GM10266 (cell line): Measurements from ENCODE around the gene OR52K2.
"Not testable (repeated sequence)": the region's sequence is repeated elsewhere in the genome, so short reads cannot be mapped to it uniquely, and the experiment has no call there.

Experiments used
- DNase-seq: peaks from one replicate; pipeline ENCODE4 v3.0.0; 2012; ENCODE audit errors: extremely low spot score
- TF ChIP-seq, protein P1 (sequence below): IDR thresholded peaks from 2 replicates; pipeline ENCODE4 v1.5.1; 2012; ENCODE audit warnings: mild to moderate bottlenecking, low read depth; ENCODE audit not compliant: control insufficient read depth, insufficient read depth; ENCODE audit errors: missing control alignments

Gene OR52K2

DNA sequence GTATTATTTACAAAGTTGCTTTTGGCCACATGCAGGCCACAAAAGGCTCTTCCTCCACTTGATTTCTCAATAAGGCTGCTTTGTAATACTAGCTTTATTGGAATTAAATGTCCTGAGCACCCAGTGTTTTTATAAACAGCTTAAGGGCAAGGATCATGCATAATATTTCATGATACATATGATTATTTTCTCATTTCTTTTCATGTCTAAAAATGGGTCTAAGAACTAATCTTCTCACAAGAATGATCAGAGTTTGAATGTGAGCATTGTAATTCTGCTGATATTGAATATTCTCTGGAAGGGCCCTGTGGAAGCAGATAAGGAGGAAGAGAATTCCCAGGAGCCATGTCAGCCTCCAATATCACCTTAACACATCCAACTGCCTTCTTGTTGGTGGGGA lies at the start of gene OR52K2:
Gene OR52K2, plus strand, starts transcription at position 301 of the 400 bp plus-strand sequence. Its CDS starts 45 bp downstream, at position 346.
- DNase-seq = no peak
- TF ChIP-seq, protein P1, sequence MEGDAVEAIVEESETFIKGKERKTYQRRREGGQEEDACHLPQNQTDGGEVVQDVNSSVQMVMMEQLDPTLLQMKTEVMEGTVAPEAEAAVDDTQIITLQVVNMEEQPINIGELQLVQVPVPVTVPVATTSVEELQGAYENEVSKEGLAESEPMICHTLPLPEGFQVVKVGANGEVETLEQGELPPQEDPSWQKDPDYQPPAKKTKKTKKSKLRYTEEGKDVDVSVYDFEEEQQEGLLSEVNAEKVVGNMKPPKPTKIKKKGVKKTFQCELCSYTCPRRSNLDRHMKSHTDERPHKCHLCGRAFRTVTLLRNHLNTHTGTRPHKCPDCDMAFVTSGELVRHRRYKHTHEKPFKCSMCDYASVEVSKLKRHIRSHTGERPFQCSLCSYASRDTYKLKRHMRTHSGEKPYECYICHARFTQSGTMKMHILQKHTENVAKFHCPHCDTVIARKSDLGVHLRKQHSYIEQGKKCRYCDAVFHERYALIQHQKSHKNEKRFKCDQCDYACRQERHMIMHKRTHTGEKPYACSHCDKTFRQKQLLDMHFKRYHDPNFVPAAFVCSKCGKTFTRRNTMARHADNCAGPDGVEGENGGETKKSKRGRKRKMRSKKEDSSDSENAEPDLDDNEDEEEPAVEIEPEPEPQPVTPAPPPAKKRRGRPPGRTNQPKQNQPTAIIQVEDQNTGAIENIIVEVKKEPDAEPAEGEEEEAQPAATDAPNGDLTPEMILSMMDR = no peak

DNA sequence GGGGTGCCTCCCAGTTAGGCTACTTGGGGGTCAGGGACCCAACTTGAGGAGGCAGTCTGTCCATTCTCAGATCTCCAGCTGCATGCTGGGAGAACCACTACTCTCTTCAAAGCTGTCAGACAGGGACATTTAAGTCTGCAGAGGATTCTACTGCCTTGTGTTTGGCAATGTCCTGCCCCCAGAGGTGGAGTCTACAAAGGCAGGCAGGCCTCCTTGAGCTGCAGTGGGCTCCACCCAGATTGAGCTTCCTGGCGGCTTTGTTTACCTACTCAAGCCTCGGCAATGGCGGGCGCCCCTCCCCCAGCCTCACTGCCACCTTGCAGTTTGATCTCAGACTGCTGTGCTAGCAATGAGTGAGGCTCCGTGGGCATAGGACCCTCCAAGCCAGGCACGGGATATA lies 42.9 kb upstream of the OR52K2 start:
- not testable (repeated sequence) for DNase-seq

DNA sequence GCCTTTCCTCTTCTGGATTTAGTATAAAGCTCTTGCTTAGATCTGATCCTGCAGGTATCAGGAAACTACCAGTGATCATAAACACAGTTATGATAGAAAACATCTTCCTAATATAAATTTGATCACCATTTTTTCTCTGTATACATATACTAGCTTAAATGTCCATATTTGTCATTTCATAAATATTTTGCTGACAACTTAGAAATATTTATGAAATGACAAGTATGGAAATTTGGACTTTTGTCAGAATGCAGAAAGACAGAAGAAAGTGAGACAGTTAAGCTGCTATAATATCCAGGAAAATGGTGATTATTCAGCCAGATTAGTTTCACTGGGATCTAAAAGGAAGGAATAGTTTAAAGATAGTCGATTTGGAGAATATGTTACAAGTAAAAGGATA lies 32.8 kb upstream of the OR52K2 start:
- TF ChIP-seq, protein P1 = no peak
- DNase-seq = no peak

DNA sequence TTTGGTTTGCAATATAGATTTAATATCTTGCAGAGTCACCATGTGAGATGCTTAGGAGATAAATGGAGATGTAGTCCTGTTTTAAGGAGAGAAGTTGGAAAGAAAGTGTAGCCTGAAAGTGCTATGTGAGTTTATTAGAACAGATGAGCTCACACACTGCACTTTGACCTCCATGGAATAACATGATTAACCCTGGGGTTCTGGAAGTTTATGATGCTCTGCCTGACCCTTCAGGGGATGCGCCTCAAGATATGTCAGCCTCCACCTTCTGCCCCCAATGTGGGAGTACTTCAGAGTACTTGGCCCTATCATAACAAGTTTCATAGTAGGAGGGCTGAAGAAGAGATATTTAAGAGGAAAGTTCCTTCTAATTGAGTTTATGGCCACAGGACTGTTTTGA lies 32.3 kb upstream of the OR52K2 start:
- DNase-seq = no peak
- TF ChIP-seq, protein P1 = no peak

DNA sequence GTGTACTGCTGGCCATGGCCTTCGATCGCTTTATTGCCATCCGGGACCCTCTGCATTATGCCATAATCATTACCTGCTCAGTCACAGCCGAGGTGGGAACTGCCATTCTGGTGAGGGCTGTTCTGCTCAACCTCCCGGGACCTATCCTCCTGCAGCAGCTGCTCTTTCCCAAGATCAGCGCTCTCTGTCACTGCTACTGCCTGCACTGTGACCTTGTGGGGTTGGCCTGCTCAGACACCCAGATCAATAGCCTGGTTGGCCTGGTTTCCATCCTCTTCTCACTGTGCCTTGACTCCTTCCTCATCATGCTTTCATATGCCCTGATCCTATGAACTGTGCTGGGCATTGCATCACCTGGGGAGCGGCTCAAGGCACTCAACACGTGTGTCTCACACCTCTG lies 30.7 kb upstream of the OR52K2 start:
- no peak for DNase-seq
- TF ChIP-seq, protein P1 = no peak

DNA sequence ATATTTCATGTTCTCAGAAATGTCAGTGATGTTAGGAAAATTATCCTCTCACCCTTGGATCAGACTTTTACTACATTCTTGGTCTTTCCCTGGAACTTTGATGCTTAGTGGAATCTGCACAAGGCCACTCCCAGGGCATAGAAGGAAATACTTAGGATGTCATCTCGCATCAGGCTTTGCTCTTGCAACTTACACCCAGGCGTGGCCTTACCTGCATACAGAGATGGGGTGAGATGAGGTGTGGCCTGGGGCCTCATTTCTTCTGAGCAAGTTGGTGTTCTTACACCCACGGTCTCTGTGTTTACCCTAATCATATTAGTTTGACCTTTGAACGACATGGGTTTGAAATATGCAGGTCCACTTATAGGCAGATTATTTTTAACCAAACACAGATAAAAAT lies 19.0 kb upstream of the OR52K2 start:
- TF ChIP-seq, protein P1 = no peak
- DNase-seq = no peak

DNA sequence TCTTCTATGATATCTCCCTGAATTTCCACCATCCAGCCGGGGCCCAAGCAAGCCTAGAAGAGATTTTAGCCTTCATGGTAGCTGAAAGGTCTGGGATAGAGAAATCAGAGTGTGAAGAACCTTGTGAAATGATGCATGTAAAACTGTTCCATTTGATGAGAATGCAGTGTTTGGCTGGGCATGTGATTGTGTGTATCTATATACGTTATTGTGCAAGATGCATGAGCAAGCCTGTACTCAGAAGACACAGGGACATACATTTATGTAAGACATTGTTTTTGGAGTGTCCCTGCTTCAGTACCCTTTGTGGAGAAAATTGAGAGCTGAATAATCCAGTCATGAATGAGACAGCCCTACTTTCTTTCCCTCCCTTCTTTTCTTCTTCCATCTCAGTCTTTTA lies 15.2 kb upstream of the OR52K2 start:
- TF ChIP-seq, protein P1 = no peak
- no peak for DNase-seq

DNA sequence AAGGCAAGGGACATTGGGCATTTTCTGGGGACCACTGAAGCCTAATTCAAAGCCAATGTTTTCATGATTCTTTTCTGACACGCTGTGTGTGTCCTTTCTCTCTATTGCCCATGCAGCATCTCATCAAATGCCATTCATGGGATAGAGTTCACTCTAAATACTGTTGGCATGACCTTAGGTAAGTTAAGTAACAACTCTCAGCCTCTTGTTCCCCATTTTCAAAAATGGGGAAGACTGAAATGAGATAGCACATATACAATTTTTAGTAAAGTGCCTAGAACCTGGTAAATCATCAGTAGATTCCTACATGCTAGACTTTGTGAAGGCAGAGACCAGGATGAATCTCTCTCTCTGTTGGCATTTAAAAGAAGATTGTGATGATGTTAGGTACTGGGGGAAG lies 12.7 kb upstream of the OR52K2 start:
- TF ChIP-seq, protein P1 = no peak
- DNase-seq = no peak
